PFSK-1 (cell line): ENCODE data around the gene GAL3ST3.

ENCODE experiments used
- FOXP2 ChIP-seq: optimal IDR thresholded peaks from 2 replicates; pipeline ENCODE3; 2011; ENCODE audit warnings: borderline replicate concordance, control low read depth, inconsistent platforms; ENCODE audit not compliant: insufficient read depth; ENCODE audit errors: extremely low read length, extremely low read depth
- POLR2AphosphoS5 ChIP-seq: IDR thresholded peaks from 2 replicates; pipeline ENCODE4 v1.6.1; 2012; ENCODE audit warnings: low read depth, mild to moderate bottlenecking, control low read depth, low read length, moderate library complexity
- SIN3A ChIP-seq: IDR thresholded peaks from 2 replicates; pipeline ENCODE4 v1.6.1; 2012; ENCODE audit warnings: mild to moderate bottlenecking, low read length, moderate library complexity, borderline replicate concordance; ENCODE audit not compliant: insufficient read depth
- TF ChIP-seq, protein P1 (sequence below), 2 experiments: IDR thresholded peaks; 2 replicates each; pipeline versions ENCODE4 v1.6.1 to v1.8.0; 2011 to 2012; ENCODE audit warnings: low read depth in 2 of 2, low read length in 2 of 2, control low read depth in 1 of 2, inconsistent platforms in 1 of 2, mild to moderate bottlenecking in 1 of 2, moderate library complexity in 1 of 2; ENCODE audit not compliant: insufficient read depth in 1 of 2

DNA sequence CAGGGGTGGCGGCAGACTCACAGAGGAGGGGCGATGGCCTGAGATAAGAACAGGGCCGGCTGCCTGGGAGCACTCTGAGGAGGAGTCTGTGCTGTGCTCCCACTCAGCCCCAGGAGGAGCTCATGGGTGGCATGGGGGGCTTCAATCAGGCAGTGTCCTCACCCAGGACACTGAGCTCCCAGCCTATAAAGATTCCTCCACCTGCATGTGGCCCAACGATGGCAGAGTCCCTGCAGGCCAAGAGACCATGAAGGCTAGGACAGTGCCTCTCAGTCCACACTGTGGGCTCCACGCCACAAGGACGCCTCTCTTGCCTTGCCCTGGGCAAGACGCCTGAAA is 35.2 kb downstream of the GAL3ST3 start:
- TF ChIP-seq SIN3A (no peak), POLR2AphosphoS5 (no peak), FOXP2 (no peak)
- TF ChIP-seq, protein P1, sequence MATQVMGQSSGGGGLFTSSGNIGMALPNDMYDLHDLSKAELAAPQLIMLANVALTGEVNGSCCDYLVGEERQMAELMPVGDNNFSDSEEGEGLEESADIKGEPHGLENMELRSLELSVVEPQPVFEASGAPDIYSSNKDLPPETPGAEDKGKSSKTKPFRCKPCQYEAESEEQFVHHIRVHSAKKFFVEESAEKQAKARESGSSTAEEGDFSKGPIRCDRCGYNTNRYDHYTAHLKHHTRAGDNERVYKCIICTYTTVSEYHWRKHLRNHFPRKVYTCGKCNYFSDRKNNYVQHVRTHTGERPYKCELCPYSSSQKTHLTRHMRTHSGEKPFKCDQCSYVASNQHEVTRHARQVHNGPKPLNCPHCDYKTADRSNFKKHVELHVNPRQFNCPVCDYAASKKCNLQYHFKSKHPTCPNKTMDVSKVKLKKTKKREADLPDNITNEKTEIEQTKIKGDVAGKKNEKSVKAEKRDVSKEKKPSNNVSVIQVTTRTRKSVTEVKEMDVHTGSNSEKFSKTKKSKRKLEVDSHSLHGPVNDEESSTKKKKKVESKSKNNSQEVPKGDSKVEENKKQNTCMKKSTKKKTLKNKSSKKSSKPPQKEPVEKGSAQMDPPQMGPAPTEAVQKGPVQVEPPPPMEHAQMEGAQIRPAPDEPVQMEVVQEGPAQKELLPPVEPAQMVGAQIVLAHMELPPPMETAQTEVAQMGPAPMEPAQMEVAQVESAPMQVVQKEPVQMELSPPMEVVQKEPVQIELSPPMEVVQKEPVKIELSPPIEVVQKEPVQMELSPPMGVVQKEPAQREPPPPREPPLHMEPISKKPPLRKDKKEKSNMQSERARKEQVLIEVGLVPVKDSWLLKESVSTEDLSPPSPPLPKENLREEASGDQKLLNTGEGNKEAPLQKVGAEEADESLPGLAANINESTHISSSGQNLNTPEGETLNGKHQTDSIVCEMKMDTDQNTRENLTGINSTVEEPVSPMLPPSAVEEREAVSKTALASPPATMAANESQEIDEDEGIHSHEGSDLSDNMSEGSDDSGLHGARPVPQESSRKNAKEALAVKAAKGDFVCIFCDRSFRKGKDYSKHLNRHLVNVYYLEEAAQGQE (IDR thresholded peaks at IDR 0.05; ENCODE audit: insufficient read depth in 1 of 2, low read depth in 2 of 2, low read length in 2 of 2): no peak
